GM12891 (cell line): Measurements from ENCODE around the gene CCDC80.
"Not testable (repeated sequence)": the region's sequence is repeated elsewhere in the genome, so short reads cannot be mapped to it uniquely, and the experiment has no call there.

Experiments used
- PAX5 ChIP-seq: IDR thresholded peaks from 2 replicates; pipeline ENCODE4 v1.6.1; 2011; ENCODE audit warnings: low read length, moderate library complexity, mild to moderate bottlenecking; ENCODE audit not compliant: insufficient read depth, severe bottlenecking
- POLR2A ChIP-seq: IDR thresholded peaks from 2 replicates; pipeline ENCODE4 v1.6.1; 2011; ENCODE audit warnings: low read depth, low read length, control low read depth
- POLR2AphosphoS5 ChIP-seq: IDR thresholded peaks from 2 replicates; pipeline ENCODE4 v1.6.1; 2011; ENCODE audit warnings: low read depth, low read length, control low read depth
- TAF1 ChIP-seq: IDR thresholded peaks from 2 replicates; pipeline ENCODE4 v1.6.1; 2011; ENCODE audit warnings: low read depth, low read length, control low read depth

- not testable (repeated sequence) for TF ChIP-seq POLR2A, TAF1, POLR2AphosphoS5, PAX5
These were observed 76.5 kb downstream of the CCDC80 start for GRCh38 chr3:112564247-112564939.
